HS-5 (cell line): ENCODE measurements around the gene INHBC.

Experiments
- DNase-seq: peaks from one replicate; pipeline ENCODE4 v3.0.0-alpha.2; 2012; ENCODE audit warnings: low read depth

Gene INHBC

GRCh38 chr12:57469296-57470164 lies 34.9 kb downstream of the INHBC start:
- no peak for DNase-seq

- no peak for DNase-seq
These were observed 35.8 kb downstream of the INHBC start for GRCh38 chr12:57470286-57470969.

DNA sequence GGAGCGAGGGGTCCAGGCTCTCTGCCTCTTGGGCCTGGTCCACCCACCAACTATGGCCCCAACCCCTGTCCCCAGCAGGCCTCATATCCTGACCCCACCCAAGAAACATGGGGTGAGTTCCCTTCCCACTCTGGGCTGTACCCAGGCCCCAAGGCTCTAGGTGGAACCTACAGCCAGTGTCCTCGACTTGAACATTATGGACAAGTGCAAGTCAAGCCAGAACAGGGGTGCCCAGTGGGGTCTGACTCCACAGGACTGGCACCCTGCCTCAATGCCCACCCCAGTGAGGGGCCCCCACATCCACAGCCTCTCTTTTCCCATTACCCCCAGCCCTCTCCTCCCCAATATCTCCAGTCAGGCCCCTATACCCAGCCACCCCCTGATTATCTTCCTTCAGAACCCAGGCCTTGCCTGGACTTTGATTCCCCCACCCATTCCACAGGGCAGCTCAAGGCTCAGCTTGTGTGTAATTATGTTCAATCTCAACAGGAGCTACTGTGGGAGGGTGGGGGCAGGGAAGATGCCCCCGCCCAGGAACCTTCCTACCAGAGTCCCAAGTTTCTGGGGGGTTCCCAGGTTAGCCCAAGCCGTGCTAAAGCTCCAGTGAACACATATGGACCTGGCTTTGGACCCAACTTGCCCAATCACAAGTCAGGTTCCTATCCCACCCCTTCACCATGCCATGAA lies 36.5 kb downstream of the INHBC start:
- no peak for DNase-seq

GRCh38 chr12:57471661-57472060 lies 37.1 kb downstream of the INHBC start:
- no peak for DNase-seq

DNA sequence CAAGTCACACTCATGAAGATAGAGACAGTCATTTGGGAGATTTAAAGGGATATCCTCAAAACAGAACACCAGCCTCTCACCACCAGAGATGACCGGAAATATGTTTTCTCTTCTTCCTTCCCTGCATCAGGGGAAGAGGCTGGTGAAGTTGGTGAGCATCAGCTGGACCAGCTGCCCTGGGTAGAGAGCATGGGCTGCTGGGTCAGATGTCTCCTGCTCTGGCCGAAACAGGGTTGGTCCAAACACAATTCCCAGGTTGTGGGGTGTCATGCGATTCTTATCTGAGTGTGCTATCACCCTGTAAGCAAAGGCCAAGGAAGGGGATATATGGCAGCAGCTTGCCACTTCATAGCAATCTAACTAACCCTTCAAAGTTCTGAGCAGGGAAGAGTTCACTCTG lies 37.8 kb downstream of the INHBC start:
- no peak for DNase-seq

DNA sequence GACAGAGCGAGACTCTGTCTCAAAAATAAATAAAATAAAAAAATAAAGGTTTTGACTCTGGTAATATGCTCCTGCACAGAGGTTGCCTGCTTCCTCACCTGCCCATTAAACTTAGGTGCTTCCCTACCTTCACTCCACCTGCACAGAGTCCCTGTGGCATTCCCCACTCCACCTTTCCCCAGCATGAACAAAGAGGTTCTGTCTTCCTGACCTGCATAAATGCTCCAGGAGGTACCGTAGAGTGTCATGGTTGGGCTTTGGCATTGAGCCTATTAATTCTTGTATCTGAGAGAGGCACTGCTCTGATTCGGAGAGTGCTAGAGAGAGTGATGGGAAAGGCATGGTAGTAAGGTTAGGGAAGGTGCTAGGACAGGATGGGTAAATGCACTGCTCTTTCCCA lies 38.8 kb downstream of the INHBC start:
- no peak for DNase-seq

DNA sequence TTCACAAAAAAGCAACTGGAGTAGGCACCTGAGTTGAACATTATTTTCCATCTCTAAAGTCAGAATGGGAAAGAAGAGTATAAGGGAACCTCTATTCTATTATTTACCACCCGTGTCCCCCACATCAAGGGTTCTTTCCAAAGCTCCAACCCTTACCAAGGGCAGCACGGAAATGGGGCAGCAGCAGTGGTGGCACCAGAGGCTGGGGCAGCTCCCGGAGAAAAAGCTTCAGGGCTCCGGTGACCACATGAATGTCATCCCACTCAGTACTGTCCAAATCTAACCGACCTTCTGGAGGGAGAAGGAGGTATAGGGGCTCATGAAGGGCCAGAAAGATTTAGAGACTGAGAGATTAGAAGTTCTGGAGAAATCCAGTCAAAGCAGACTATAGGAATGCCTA lies 39.3 kb downstream of the INHBC start:
- no peak for DNase-seq

- DNase-seq: no peak
These were observed 39.8 kb downstream of the INHBC start for GRCh38 chr12:57474430-57474829.

GRCh38 chr12:57474862-57475261 lies 40.3 kb downstream of the INHBC start:
- no peak for DNase-seq

- DNase-seq: no peak
These were observed 40.9 kb downstream of the INHBC start for GRCh38 chr12:57475271-57476161.

- DNase-seq: no peak
These were observed 41.8 kb downstream of the INHBC start for GRCh38 chr12:57476162-57476992.

DNA sequence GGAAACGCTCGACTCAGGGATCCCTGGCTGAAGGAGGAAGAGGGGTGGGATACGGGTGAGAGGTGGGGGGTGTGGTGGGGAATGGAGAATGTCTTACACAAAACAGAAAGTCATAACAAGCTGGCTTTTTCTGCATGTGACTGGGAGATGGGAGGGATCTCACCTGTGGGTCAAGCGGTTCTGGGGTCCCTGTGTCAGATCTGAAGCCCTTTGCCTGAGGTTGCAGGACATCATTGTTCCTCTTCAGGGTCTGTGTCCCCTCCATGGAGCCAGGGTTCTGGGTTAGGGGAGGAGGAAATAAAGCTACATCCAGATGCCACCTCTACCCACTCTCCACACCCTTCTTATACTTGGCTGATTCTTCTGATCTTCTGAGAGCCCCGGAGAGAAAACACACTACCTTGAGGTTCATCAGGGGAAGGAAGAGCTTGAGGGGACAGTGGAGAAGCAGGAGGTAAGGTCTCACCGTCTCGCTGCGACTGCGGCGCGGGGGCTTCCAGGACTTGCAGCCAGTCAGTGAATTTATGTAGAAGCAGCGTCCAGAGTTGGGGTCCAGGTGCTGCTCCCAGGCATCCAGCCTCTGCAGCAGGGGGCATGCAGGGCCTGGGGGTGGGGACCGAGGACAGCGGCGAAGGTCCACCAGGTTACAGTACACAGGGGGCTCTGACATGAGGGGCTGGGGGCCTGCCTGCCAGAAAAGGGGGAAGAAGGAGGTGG lies 42.6 kb downstream of the INHBC start:
- no peak for DNase-seq

DNA sequence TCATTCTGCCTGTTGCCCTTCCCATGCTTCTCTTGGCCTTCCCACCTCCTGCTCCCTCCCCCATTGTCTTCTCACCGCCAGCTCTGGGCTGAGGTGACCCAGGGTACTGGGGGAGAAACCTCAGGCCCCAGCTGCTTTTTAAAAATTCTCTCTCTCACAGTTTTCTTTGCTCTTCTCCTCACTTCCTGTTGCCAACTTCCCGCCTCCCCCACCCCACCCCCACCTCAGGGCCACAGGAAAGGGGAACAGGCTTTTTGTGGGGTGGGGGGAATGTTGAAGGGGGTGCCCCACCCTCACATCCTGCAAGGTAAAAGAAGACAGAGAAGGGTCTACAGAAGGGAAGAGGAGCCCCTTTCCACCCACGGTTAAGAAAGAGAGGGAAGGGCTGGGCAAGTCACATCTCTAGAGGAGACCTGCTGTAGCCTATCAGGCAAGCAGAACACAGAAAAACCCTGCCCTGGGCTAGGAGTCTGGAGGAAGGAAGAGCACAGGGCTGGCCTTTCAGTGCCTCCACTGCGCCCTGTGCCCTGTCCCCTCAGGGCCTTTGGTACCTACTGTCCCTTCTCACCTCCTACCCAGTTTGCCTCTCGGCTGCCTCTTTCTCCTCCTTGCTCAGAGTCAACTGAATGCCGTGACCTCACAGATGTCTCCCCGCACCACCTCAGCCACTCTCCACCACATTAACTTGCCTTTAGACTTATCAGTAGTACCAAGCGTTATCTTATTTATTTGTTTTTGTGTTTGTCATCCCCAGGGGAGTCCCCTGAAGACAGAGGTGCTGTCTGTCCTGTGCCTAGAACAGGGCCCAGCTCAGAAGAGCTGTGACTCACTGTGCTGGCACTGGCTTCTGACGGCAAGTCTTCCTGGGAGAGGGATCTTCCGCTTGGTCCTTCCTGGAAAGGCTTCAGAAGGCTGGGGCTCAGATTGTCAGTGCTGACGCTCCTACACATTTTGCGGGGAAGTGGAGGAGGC lies 43.4 kb downstream of the INHBC start:
- DNase-seq: no peak

GRCh38 chr12:57479043-57479375 lies 44.4 kb downstream of the INHBC start:
- no peak for DNase-seq

DNA sequence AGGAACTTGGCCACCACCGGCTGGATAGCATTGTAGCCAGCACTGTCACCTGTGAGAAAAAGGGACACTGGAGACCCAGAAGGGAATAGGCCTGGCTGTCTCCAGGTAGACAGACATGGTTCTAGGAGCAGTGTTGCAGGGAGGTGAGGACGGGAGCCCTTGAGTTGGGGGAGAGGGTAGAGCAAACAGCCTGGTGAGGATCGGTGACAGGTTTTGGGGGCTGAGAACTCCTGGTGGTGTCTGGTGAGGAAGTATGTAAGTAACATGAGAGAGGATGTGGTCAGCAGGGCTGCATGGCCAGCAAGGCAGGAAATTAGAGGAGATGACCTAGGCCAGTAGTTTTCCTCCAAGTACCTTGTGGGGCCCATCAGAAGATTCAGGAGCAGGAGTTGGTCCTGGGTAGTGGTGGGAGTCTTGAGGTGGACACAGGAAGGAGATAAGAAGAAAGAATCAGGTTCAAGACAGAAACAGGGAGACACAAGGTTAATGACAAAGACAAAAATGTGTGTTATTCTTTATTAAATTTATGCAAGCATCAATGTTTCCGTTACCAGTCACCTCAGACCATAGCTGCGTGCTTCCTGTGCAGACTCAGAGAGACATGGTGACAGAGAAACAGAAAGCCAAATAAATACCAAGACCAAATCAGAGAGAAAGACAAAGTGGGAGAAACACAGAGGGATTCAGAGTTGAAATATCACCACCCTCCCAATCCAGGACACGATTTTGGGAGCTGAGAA lies 45.0 kb downstream of the INHBC start, which contains the start of gene ARHGAP9:
Gene ARHGAP9, minus strand, starts transcription at position 491 of the 740 bp plus-strand sequence. Its CDS starts 460 bp downstream, at position 31.
- DNase-seq: no peak

DNA sequence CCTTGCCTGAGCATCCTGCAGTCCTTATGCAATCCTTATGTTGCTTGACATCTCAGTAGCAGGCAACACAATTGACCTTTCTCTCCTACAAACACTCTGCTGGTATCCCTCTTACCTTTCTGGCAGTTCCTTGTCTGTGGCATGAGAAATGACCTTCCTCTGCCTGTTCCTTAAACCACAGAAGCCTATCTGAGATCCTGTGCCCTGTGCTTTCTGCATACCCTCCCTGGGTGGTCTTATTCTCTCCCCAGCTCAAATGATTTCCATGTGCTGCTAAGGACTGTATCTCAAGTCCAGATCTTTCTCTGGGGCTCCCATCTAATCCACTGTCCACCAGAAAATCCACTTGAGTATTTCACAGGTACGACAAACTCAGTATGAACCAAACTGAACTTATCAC lies 47.1 kb downstream of the INHBC start:
- DNase-seq: no peak

DNA sequence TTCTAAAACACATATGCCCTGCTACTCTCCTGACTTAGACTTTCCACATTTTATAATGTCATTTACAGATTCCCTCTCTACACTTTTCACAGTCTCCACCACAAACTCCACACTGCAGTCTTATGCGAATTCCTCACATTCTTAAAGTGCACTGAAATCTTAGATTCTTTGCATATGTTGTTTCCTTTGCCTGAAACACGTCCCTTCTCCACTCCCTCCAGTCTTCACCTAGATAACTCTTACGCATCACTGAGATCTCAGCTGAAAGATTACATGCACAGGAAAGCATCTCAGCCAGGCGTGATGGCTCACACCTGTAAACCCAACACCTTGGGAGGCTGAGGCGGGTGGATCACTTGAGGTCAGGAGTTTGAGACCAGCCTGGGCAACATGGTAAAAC lies 48.9 kb downstream of the INHBC start:
- DNase-seq: no peak

- no peak for DNase-seq
These were observed 51.1 kb downstream of the INHBC start for GRCh38 chr12:57485695-57486094.
